Activated CD4-positive, alpha-beta T cell treated with anti-CD3 and anti-CD28 coated beads for 36 hours (primary cell): ENCODE data around the gene CFAP141. TPM values are rescaled to one million over a fixed set of nuclear protein-coding genes. Genes with fewer than 3 reads are reported as not detected.
A peak's percentile ranks its signal among the peaks of the same experiment; 100 is the strongest.

Experiments
- ATAC-seq: fragments of 200-7000 bp; cut with Tn5 transposase; one replicate; pipeline ENCODE4 v1.10.0; 2021; ENCODE audit warnings: mild to moderate bottlenecking, moderate library complexity
- CTCF ChIA-PET: fragments of 350-600 bp; sonication (Branson Sonifier 250); formaldehyde crosslinking; loops from one replicate; lab custom pipeline; 2021; ENCODE audit warnings: antibody characterized with exemption; lab: Charles Lee
- POLR2A ChIA-PET: fragments of 350-600 bp; sonication (Branson Sonifier 250); formaldehyde crosslinking; loops from one replicate; lab custom pipeline; 2021; ENCODE audit warnings: antibody characterized with exemption, inconsistent platforms; lab: Charles Lee
- DNase-seq: peaks from one replicate; pipeline ENCODE4 v3.0.0-alpha.2; 2020
- H3K27ac Mint-ChIP-seq: one replicate; pipeline ENCODE4 v1.8.0; 2021; ENCODE audit warnings: mixed read lengths
- H3K27me3 Mint-ChIP-seq: one replicate; pipeline ENCODE4 v1.8.0; 2021; ENCODE audit warnings: mixed read lengths
- H3K36me3 Mint-ChIP-seq: one replicate; pipeline ENCODE4 v1.8.0; 2021; ENCODE audit warnings: low read depth, mixed read lengths
- H3K4me1 Mint-ChIP-seq: one replicate; pipeline ENCODE4 v1.8.0; 2021; ENCODE audit warnings: mixed read lengths
- H3K4me3 Mint-ChIP-seq: one replicate; pipeline ENCODE4 v1.8.0; 2021; ENCODE audit warnings: mild to moderate bottlenecking, moderate library complexity, mixed read lengths
- H3K9me3 Mint-ChIP-seq: one replicate; pipeline ENCODE4 v1.8.0; 2021; ENCODE audit warnings: low read depth, mixed read lengths
- intact Hi-C, 2 experiments: fragments of 100-400 bp; cut with DNase I in 1 of 2; cut with micrococcal nuclease in 1 of 2; formaldehyde crosslinking; loops; one replicate each; pipeline versions ENCODE4 v1.14.2 to v1.15.1; 2022 to 2024; cut with DNase I, micrococcal nuclease
- total RNA-seq, 2 experiments: library from RNA; stranded (reverse); gene quantifications; one replicate each; pipeline ENCODE4 v1.2.3, GENCODE V29; 2021

Gene CFAP141
- total RNA-seq, 2 experiments from 2014 or later: not detected

GRCh38 chr1:154223621-154224020 lies 17.5 kb upstream of the CFAP141 start:
- POLR2A ChIA-PET: interaction anchor here (0.6 kb wide), 1 partner anchor 741 kb away, joined by 4 read pairs; no protein-coding TSS in a partner anchor
- intact Hi-C loops: loop anchor here in 1 of 2 experiments (2.0 to 5.0 kb wide), 3 partner anchors 19 to 914 kb away; partner anchors contain the start of gene SLC50A1

GRCh38 chr1:154222918-154223317 lies 16.8 kb upstream of the CFAP141 start:
- ChIA-PET POLR2A (interaction anchor here (0.6 kb wide), 1 partner anchor 42 kb away, joined by 3 read pairs; no protein-coding TSS in a partner anchor), CTCF (interaction anchor here (0.6 to 1.4 kb wide), 8 partner anchors 11 to 917 kb away, joined by 3 to 5 read pairs (median 3); partner anchors contain the start of gene DPM3)
- Mint-ChIP-seq H3K9me3 (peaks cover 5% of the 10 kb centered on the region), H3K4me1 (peaks cover 65% of the 10 kb centered on the region), H3K4me3 (peak overlapping the region; percentile 99), H3K27me3 (no peaks in the 10 kb centered on the region), H3K36me3 (peaks cover 83% of the 10 kb centered on the region), H3K27ac (peak overlapping the region; percentile 100)
- no peak for DNase-seq
- intact Hi-C loops: loop anchor here in 1 of 2 experiments (2.0 to 5.0 kb wide), 3 partner anchors 20 to 914 kb away; partner anchors contain the start of gene SLC50A1
- no peak for ATAC-seq

More at GRCh38 chr1:154223621-154224020, 17.5 kb upstream of the CFAP141 start:
- Mint-ChIP-seq H3K36me3 (peaks cover 83% of the 10 kb centered on the region), H3K27ac (peak overlapping the region; percentile 100), H3K27me3 (no peaks in the 10 kb centered on the region), H3K4me3 (no peak overlapping the region), H3K9me3 (peaks cover 5% of the 10 kb centered on the region), H3K4me1 (peaks cover 58% of the 10 kb centered on the region)
- CTCF ChIA-PET: interaction anchor here (1.1 to 1.4 kb wide), 4 partner anchors 45 to 111 kb away, joined by 3 to 5 read pairs (median 3); no protein-coding TSS in a partner anchor
- ATAC-seq: no peak
- DNase-seq: no peak

- H3K4me1 Mint-ChIP-seq: peaks cover 68% of the 10 kb centered on the region
- intact Hi-C loops: loop anchor here in 1 of 2 experiments (2.0 to 5.0 kb wide), 3 partner anchors 20 to 915 kb away; partner anchors contain the start of gene SLC50A1
- CTCF ChIA-PET: interaction anchor here (0.6 to 1.4 kb wide), 8 partner anchors 11 to 918 kb away, joined by 3 to 5 read pairs (median 3); partner anchors contain the start of gene DPM3
- DNase-seq (no peak), ATAC-seq (no peak)
- H3K9me3 Mint-ChIP-seq: peaks cover 5% of the 10 kb centered on the region
- no peaks in the 10 kb centered on the region for H3K27me3 Mint-ChIP-seq
- peak overlapping the region; percentile 100 for H3K27ac Mint-ChIP-seq
- H3K4me3 Mint-ChIP-seq: peak overlapping the region; percentile 99
- H3K36me3 Mint-ChIP-seq: peaks cover 84% of the 10 kb centered on the region
- POLR2A ChIA-PET: interaction anchor here (0.6 to 0.7 kb wide), 2 partner anchors 42 to 103 kb away, joined by 3 read pairs; no protein-coding TSS in a partner anchor
Measured at GRCh38 chr1:154222518-154222917, 16.4 kb upstream of the CFAP141 start.

GRCh38 chr1:154221278-154222001 lies 15.3 kb upstream of the CFAP141 start:
- Mint-ChIP-seq H3K27ac (peak overlapping the region; percentile 100), H3K27me3 (no peaks in the 10 kb centered on the region), H3K9me3 (peaks cover 5% of the 10 kb centered on the region), H3K4me3 (peak overlapping the region; percentile 99), H3K4me1 (peaks cover 73% of the 10 kb centered on the region), H3K36me3 (peaks cover 81% of the 10 kb centered on the region)
- ChIA-PET POLR2A (interaction anchor here (0.6 kb wide), 2 partner anchors 72 to 211 kb away, joined by 3 read pairs; no protein-coding TSS in a partner anchor), CTCF (no interaction called here)
- DNase-seq (peak; percentile 82), ATAC-seq (peak; percentile 31)
- intact Hi-C loops: loop anchor here (1.0 to 5.0 kb wide), 6 partner anchors 21 to 916 kb away; partner anchors contain the start of genes HAX1 (in 1 of the 2), RPS27 (in 1 of the 2) and SLC50A1 (in 1 of the 2)

- POLR2A ChIA-PET: interaction anchor here (0.6 to 1.1 kb wide), 6 partner anchors 14 to 973 kb away, joined by 3 to 4 read pairs (median 3); partner anchors contain the start of genes CHTOP and RPS27
- H3K27me3 Mint-ChIP-seq: no peaks in the 10 kb centered on the region
- intact Hi-C loops: loop anchor here (1.0 to 5.0 kb wide), 18 partner anchors 15 to 916 kb away; partner anchors contain the start of genes CFAP141 (in 2 of the 2), HAX1 (in 2 of the 2), ADAR (in 1 of the 2) and ATP8B2 (in 1 of the 2)
Measured at GRCh38 chr1:154220970-154221277, 14.8 kb upstream of the CFAP141 start.

GRCh38 chr1:154220071-154220969 lies 14.2 kb upstream of the CFAP141 start, which contains the start of gene UBAP2L:
TSS of gene UBAP2L (plus strand) at chr1:154220955. CDS start at chr1:154225124, 4,169 bp downstream.
- peaks cover 70% of the 10 kb centered on the region for H3K4me1 Mint-ChIP-seq
- ATAC-seq (peak; percentile 92), DNase-seq (peak; percentile 99)
- peak within 1 kb of the TSS; percentile 99 for H3K4me3 Mint-ChIP-seq
- no peaks in the 10 kb centered on the region for H3K27me3 Mint-ChIP-seq
- intact Hi-C loops: loop anchor here (1.0 to 5.0 kb wide), 18 partner anchors 14 to 917 kb away; partner anchors contain the start of genes CFAP141 (in 2 of the 2), ADAR (in 1 of the 2), ATP8B2 (in 1 of the 2) and CKS1B (in 1 of the 2)
- ChIA-PET POLR2A (interaction anchor here (0.6 to 1.1 kb wide), 7 partner anchors 13 to 1714 kb away, joined by 3 to 4 read pairs (median 3); partner anchors contain the start of genes CHTOP, KHDC4 and RPS27), CTCF (interaction anchor here (0.6 to 2.1 kb wide), 6 partner anchors 38 to 855 kb away, joined by 3 to 6 read pairs (median 3); no protein-coding TSS in a partner anchor)
- peaks cover 5% of the 10 kb centered on the region for H3K9me3 Mint-ChIP-seq
- peak within 1 kb of the TSS; percentile 100 for H3K27ac Mint-ChIP-seq
- H3K36me3 Mint-ChIP-seq: peaks cover 77% of the 10 kb centered on the region

More at GRCh38 chr1:154220970-154221277, 14.8 kb upstream of the CFAP141 start:
- no peak for ATAC-seq
- H3K4me3 Mint-ChIP-seq: peak overlapping the region; percentile 99
- H3K27ac Mint-ChIP-seq: peak overlapping the region; percentile 100
- H3K9me3 Mint-ChIP-seq: peaks cover 5% of the 10 kb centered on the region
- CTCF ChIA-PET: interaction anchor here (0.6 to 1.2 kb wide), 2 partner anchors 51 to 855 kb away, joined by 3 to 6 read pairs; no protein-coding TSS in a partner anchor
- peaks cover 81% of the 10 kb centered on the region for H3K36me3 Mint-ChIP-seq
- DNase-seq: no peak
- peaks cover 73% of the 10 kb centered on the region for H3K4me1 Mint-ChIP-seq

- intact Hi-C loops: no loop called here
- Mint-ChIP-seq H3K27me3 (no peaks in the 10 kb centered on the region), H3K4me1 (peaks cover 65% of the 10 kb centered on the region), H3K27ac (peak overlapping the region; percentile 98), H3K36me3 (peaks cover 75% of the 10 kb centered on the region), H3K9me3 (peaks cover 5% of the 10 kb centered on the region), H3K4me3 (peak overlapping the region; percentile 99)
- DNase-seq: peak; percentile 23
- ATAC-seq: no peak
- POLR2A ChIA-PET: interaction anchor here (1.5 kb wide), 1 partner anchor 62 kb away, joined by 3 read pairs; no protein-coding TSS in a partner anchor
- CTCF ChIA-PET: interaction anchor here (0.7 to 2.1 kb wide), 6 partner anchors 38 to 75 kb away, joined by 3 to 6 read pairs (median 4); no protein-coding TSS in a partner anchor
Measured at GRCh38 chr1:154219541-154219940, 13.4 kb upstream of the CFAP141 start.

GRCh38 chr1:154218545-154218944 lies 12.4 kb upstream of the CFAP141 start:
- peaks cover 5% of the 10 kb centered on the region for H3K9me3 Mint-ChIP-seq
- peaks cover 63% of the 10 kb centered on the region for H3K4me1 Mint-ChIP-seq
- no peak for ATAC-seq
- ChIA-PET CTCF (interaction anchor here (0.6 to 2.1 kb wide), 6 partner anchors 23 to 430 kb away, joined by 3 to 5 read pairs (median 4); partner anchors contain the start of gene CREB3L4), POLR2A (interaction anchor here (0.6 to 1.5 kb wide), 3 partner anchors 59 to 383 kb away, joined by 3 read pairs; no protein-coding TSS in a partner anchor)
- H3K27me3 Mint-ChIP-seq: no peaks in the 10 kb centered on the region
- intact Hi-C loops: no loop called here
- no peak for DNase-seq
- peak overlapping the region; percentile 98 for H3K27ac Mint-ChIP-seq
- peaks cover 72% of the 10 kb centered on the region for H3K36me3 Mint-ChIP-seq
- peak overlapping the region; percentile 99 for H3K4me3 Mint-ChIP-seq

- H3K9me3 Mint-ChIP-seq: no peaks in the 10 kb centered on the region
- peaks cover 62% of the 10 kb centered on the region for H3K36me3 Mint-ChIP-seq
- ChIA-PET POLR2A (interaction anchor here (0.5 to 0.6 kb wide), 2 partner anchors 52 to 55 kb away, joined by 4 read pairs; no protein-coding TSS in a partner anchor), CTCF (interaction anchor here (0.6 to 2.5 kb wide), 3 partner anchors 19 to 381 kb away, joined by 3 to 10 read pairs (median 3); no protein-coding TSS in a partner anchor)
- H3K27ac Mint-ChIP-seq: peak overlapping the region; percentile 90
- intact Hi-C loops: no loop called here
- no peak overlapping the region for H3K4me3 Mint-ChIP-seq
- DNase-seq: no peak
- peaks cover 63% of the 10 kb centered on the region for H3K4me1 Mint-ChIP-seq
- no peaks in the 10 kb centered on the region for H3K27me3 Mint-ChIP-seq
- peak; percentile 91 for ATAC-seq
Measured at GRCh38 chr1:154213274-154213673, 7.1 kb upstream of the CFAP141 start.
